Immature natural killer cell (primary cell): Measurements from ENCODE around the gene LILRA5. TPM values are rescaled to one million over a fixed set of nuclear protein-coding genes. Genes with fewer than 3 reads are reported as not detected.
"Not testable (repeated sequence)": the region's sequence is repeated elsewhere in the genome, so short reads cannot be mapped to it uniquely, and the experiment has no call there.

Experiments
- DNase-seq, 3 donors: peaks; one replicate each; pipeline ENCODE4 v3.0.0; 2022; ENCODE audit warnings: mixed read lengths in 1 of 3
- H3K27ac Mint-ChIP-seq, 6 donors: one replicate each; pipeline ENCODE4 v1.8.0; 2020; ENCODE audit warnings: mixed read lengths in 6 of 6, mild to moderate bottlenecking in 5 of 6, inconsistent platforms in 4 of 6, moderate library complexity in 3 of 6
- H3K27me3 Mint-ChIP-seq, 3 donors: one replicate each; pipeline ENCODE4 v1.8.0; 2020 to 2021; ENCODE audit warnings: low read depth in 3 of 3, mild to moderate bottlenecking in 3 of 3, mixed read lengths in 3 of 3, moderate library complexity in 3 of 3, inconsistent platforms in 1 of 3
- H3K36me3 Mint-ChIP-seq, 3 donors: one replicate each; pipeline ENCODE4 v1.8.0; 2020; ENCODE audit warnings: mixed read lengths in 3 of 3, inconsistent platforms in 2 of 3, mild to moderate bottlenecking in 2 of 3
- H3K4me1 Mint-ChIP-seq, 2 donors: one replicate each; pipeline ENCODE4 v1.8.0; 2020; ENCODE audit warnings: inconsistent platforms in 2 of 2, mild to moderate bottlenecking in 2 of 2, mixed read lengths in 2 of 2, moderate library complexity in 1 of 2
- H3K4me3 Mint-ChIP-seq, 5 donors: one replicate each; pipeline ENCODE4 v1.8.0; 2020; ENCODE audit warnings: mild to moderate bottlenecking in 5 of 5, mixed read lengths in 5 of 5, inconsistent platforms in 3 of 5, moderate library complexity in 3 of 5
- H3K9me3 Mint-ChIP-seq, 6 donors: one replicate each; pipeline ENCODE4 v1.8.0; 2020; ENCODE audit warnings: mild to moderate bottlenecking in 6 of 6, mixed read lengths in 6 of 6, inconsistent platforms in 4 of 6, moderate library complexity in 3 of 6
- polyA plus RNA-seq, 3 donors: library from polyadenylated mRNA; unstranded; fragments of 300-500 nt; fragmentation: Illumina TruSeq; gene quantifications; one replicate each; pipeline ENCODE4 v1.2.3, GENCODE V29; 2021

LILRA5 gene
- polyA plus RNA-seq, 3 donors from 2014 or later, result 0.28 to 1.6 TPM; not detected in 1

DNA sequence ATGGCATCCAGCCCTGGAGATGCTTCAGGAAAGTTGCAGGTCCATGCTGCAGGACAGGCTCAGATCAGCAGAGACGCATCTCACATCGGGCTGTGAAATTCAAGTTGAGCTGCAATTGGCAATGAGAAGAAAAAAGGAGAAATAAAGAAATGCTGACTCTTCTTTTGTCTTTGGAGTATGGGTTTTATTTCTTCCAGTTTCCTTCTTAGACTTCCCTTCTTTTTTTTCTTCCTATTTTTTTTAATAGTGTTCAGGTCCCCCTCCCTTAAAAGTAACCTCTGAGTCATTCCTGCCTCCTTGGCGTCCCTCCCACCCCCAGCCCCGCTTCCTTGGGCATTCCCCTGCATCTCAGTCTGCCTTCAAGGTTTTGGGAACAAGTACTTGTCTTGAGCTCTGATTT is 41.4 kb downstream of the LILRA5 start:
- H3K36me3 Mint-ChIP-seq, H3K9me3 Mint-ChIP-seq, H3K4me1 Mint-ChIP-seq, H3K4me3 Mint-ChIP-seq, H3K27me3 Mint-ChIP-seq, DNase-seq: not testable (repeated sequence)
- H3K27ac Mint-ChIP-seq, result peak overlapping the region in 1 of 6 donors; percentile 61

GRCh38 chr19:54271106-54271505 is 41.9 kb downstream of the LILRA5 start:
- H3K4me3 Mint-ChIP-seq, result no peak overlapping the region
- no peaks in the 10 kb centered on the region for H3K4me1 Mint-ChIP-seq
- DNase-seq, result no peak
- H3K9me3 Mint-ChIP-seq, result no peaks in the 10 kb centered on the region
- peaks cover 0 to 8% (median 2%) of the 10 kb centered on the region in 3 donors for H3K27me3 Mint-ChIP-seq
- no peaks in the 10 kb centered on the region for H3K36me3 Mint-ChIP-seq
- peak overlapping the region in 1 of 6 donors; percentile 61 for H3K27ac Mint-ChIP-seq

GRCh38 chr19:54268936-54269335 is 44.0 kb downstream of the LILRA5 start:
- no peak for DNase-seq
- no peaks in the 10 kb centered on the region for H3K9me3 Mint-ChIP-seq
- no peak overlapping the region for H3K4me3 Mint-ChIP-seq
- H3K27me3 Mint-ChIP-seq, result peaks cover 0 to 10% (median 2%) of the 10 kb centered on the region in 3 donors
- H3K36me3 Mint-ChIP-seq, result no peaks in the 10 kb centered on the region
- H3K4me1 Mint-ChIP-seq, result no peaks in the 10 kb centered on the region
- no peak overlapping the region for H3K27ac Mint-ChIP-seq

- no peaks in the 10 kb centered on the region for H3K36me3 Mint-ChIP-seq
- peaks cover 0 to 7% (median 2%) of the 10 kb centered on the region in 3 donors for H3K27me3 Mint-ChIP-seq
- no peaks in the 10 kb centered on the region for H3K9me3 Mint-ChIP-seq
- H3K4me3 Mint-ChIP-seq, result no peak overlapping the region
- DNase-seq, result peak; percentile 41 to 72 (median 47)
- no peaks in the 10 kb centered on the region for H3K4me1 Mint-ChIP-seq
- H3K27ac Mint-ChIP-seq, result peak overlapping the region in 1 of 6 donors; percentile 49
These were observed 46.8 kb downstream of the LILRA5 start for GRCh38 chr19:54266133-54266532.

GRCh38 chr19:54262470-54262869 is 50.5 kb downstream of the LILRA5 start:
- no peak overlapping the region for H3K27ac Mint-ChIP-seq
- peaks cover 0 to 9% (median under 1%) of the 10 kb centered on the region in 3 donors for H3K27me3 Mint-ChIP-seq
- no peak overlapping the region for H3K4me3 Mint-ChIP-seq
- H3K4me1 Mint-ChIP-seq, result no peaks in the 10 kb centered on the region
- no peaks in the 10 kb centered on the region for H3K36me3 Mint-ChIP-seq
- H3K9me3 Mint-ChIP-seq, result no peaks in the 10 kb centered on the region
- no peak for DNase-seq

GRCh38 chr19:54262066-54262465 is 50.9 kb downstream of the LILRA5 start:
- no peak overlapping the region for H3K4me3 Mint-ChIP-seq
- no peak for DNase-seq
- H3K27me3 Mint-ChIP-seq, result peaks cover 2 to 9% (median 2%) of the 10 kb centered on the region in 3 donors
- H3K9me3 Mint-ChIP-seq, result no peaks in the 10 kb centered on the region
- H3K27ac Mint-ChIP-seq, result no peak overlapping the region
- no peaks in the 10 kb centered on the region for H3K36me3 Mint-ChIP-seq
- no peaks in the 10 kb centered on the region for H3K4me1 Mint-ChIP-seq

- peaks cover 4 to 7% (median 6%) of the 10 kb centered on the region in 3 donors for H3K27me3 Mint-ChIP-seq
- H3K27ac Mint-ChIP-seq, result no peak within 1 kb of the TSS
- no peak within 1 kb of the TSS for H3K4me3 Mint-ChIP-seq
- DNase-seq, result no peak
- no peaks in the 10 kb centered on the region for H3K9me3 Mint-ChIP-seq
- H3K4me1 Mint-ChIP-seq, result no peaks in the 10 kb centered on the region
- H3K36me3 Mint-ChIP-seq, result no peaks in the 10 kb centered on the region
These were observed 55.9 kb downstream of the LILRA5 start, which contains the start of gene LILRB5 for GRCh38 chr19:54257116-54257480. LILRB5 (minus strand) TSS chr19:54257273; CDS start chr19:54257193, 80 bp downstream.

Other genes with a start within 250 kb of the LILRA5 start
- 1 to 10 TPM in 1 of 3 donors, not detected in 2; 1.1 TPM for gene VSTM1, start 249.3 kb downstream of the LILRA5 start, polyA plus RNA-seq
- gene TARM1, start 231.8 kb downstream of the LILRA5 start, polyA plus RNA-seq, result not detected
- under 1 TPM in 2 of 3 donors, not detected in 1; 0.33 to 0.82 TPM for gene OSCAR, start 212.4 kb downstream of the LILRA5 start, polyA plus RNA-seq
- gene NDUFA3, start 210.3 kb downstream of the LILRA5 start, polyA plus RNA-seq, result 100 to 1,000 TPM; 367 to 704 (median 506) TPM
- gene TFPT, start 197.5 kb downstream of the LILRA5 start, polyA plus RNA-seq, result 10 to 100 TPM; 20.1 to 26.4 (median 20.6) TPM
- gene PRPF31, start 197.4 kb downstream of the LILRA5 start, polyA plus RNA-seq, result 10 to 100 TPM; 61.0 to 81.0 (median 72.7) TPM
- gene CNOT3, start 175.4 kb downstream of the LILRA5 start, polyA plus RNA-seq, result 10 to 100 TPM in 1 of 3 donors, 1 to 10 TPM in 2; 2.8 to 13.3 (median 4.0) TPM
- 10 to 100 TPM in 2 of 3 donors, 1 to 10 TPM in 1; 2.6 to 14.0 (median 13.5) TPM for gene LENG1, start 153.4 kb downstream of the LILRA5 start, polyA plus RNA-seq
- 1 to 10 TPM in 2 of 3 donors, under 1 TPM in 1; 0.93 to 3.3 (median 1.5) TPM for gene TMC4, start 140.0 kb downstream of the LILRA5 start, polyA plus RNA-seq
- gene MBOAT7, start 123.6 kb downstream of the LILRA5 start, polyA plus RNA-seq, result 10 to 100 TPM in 2 of 3 donors, 1 to 10 TPM in 1; 8.8 to 17.8 (median 15.7) TPM
- gene TSEN34, start 121.9 kb downstream of the LILRA5 start, polyA plus RNA-seq, result 10 to 100 TPM; 26.6 to 36.4 (median 34.0) TPM
- gene RPS9, start 112.3 kb downstream of the LILRA5 start, polyA plus RNA-seq, result 1,000 to 10,000 TPM in 1 of 3 donors, 100 to 1,000 TPM in 2; 436 to 1,067 (median 492) TPM
- gene LILRB3, start 90.2 kb downstream of the LILRA5 start, polyA plus RNA-seq, result 1 to 10 TPM in 1 of 3 donors, under 1 TPM in 2; 0.21 to 2.7 (median 0.59) TPM
- gene LILRA6, start 70.4 kb downstream of the LILRA5 start, polyA plus RNA-seq, result under 1 TPM; 0.33 to 0.53 (median 0.39) TPM
- not detected for gene LILRB5, start 55.9 kb downstream of the LILRA5 start, polyA plus RNA-seq
- under 1 TPM; 0.14 to 0.81 (median 0.31) TPM for gene LILRB2, start 32.1 kb downstream of the LILRA5 start, polyA plus RNA-seq
- gene LILRA4, start 26.0 kb upstream of the LILRA5 start, polyA plus RNA-seq, result 1 to 10 TPM; 2.3 to 6.6 (median 2.8) TPM
- 100 to 1,000 TPM in 2 of 3 donors, 10 to 100 TPM in 1; 86.9 to 247 (median 126) TPM for gene LAIR1, start 51.8 kb upstream of the LILRA5 start, polyA plus RNA-seq
- 1 to 10 TPM in 1 of 3 donors, under 1 TPM in 1, not detected in 1; 0.48 to 1.5 TPM for gene TTYH1, start 102.3 kb upstream of the LILRA5 start, polyA plus RNA-seq
- gene LENG8, start 136.0 kb upstream of the LILRA5 start, polyA plus RNA-seq, result 1 to 10 TPM; 3.2 to 8.6 (median 3.2) TPM
- under 1 TPM in 1 of 3 donors, not detected in 2; 0.75 TPM for gene LENG9, start 150.6 kb upstream of the LILRA5 start, polyA plus RNA-seq
- not detected for gene CDC42EP5, start 160.1 kb upstream of the LILRA5 start, polyA plus RNA-seq
- 100 to 1,000 TPM in 2 of 3 donors, 10 to 100 TPM in 1; 77.7 to 463 (median 183) TPM for gene LAIR2, start 189.7 kb upstream of the LILRA5 start, polyA plus RNA-seq